GM21529 (cell line): ENCODE measurements around the gene PDE6B.
"Not testable (repeated sequence)": the region's sequence is repeated elsewhere in the genome, so short reads cannot be mapped to it uniquely, and the experiment has no call there.

Source experiments
- ATAC-seq: cut with Tn5 transposase; IDR thresholded peaks from one replicate; pipeline ENCODE4 v1.9.1; 2021; ENCODE audit not compliant: unreplicated experiment

The PDE6B gene

GRCh38 chr4:682490-683172 lies 57.3 kb downstream of the PDE6B start:
- no peak for ATAC-seq

DNA sequence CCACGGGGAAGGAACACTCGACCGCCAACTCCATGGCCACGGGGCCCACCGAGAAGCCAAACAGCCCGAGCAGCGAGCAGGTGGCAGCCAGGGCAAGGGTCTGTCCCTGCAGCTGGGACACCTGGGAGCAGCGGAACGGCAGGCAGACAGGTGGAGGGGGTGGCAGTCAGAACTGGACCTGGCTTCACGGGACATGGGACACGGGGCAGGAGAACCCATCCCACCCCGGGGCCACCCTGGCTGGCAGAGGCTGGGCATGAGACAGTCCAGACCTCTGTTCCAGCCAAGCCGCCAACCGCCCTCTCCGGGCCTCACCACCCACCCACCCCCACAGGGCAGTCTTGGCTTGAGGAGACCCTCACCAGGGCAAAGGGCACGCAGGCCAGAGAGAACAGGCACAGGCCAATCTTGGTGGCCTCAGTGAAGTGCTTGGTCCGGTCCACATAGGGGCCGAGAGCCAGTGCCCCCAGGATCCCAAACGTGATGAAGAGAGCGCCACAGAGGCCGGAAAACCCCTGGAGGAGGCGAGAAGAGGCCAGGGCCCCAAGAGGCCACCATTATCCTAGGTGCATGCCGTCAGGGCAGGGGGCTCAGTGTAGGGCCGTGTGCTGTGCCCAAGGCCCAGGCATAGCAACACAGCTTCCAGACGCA lies 58.0 kb downstream of the PDE6B start:
- no peak for ATAC-seq

GRCh38 chr4:683982-684622 lies 58.7 kb downstream of the PDE6B start:
- ATAC-seq = no peak

- ATAC-seq = no peak
Observed at GRCh38 chr4:684623-685327, 59.4 kb downstream of the PDE6B start.

- ATAC-seq = no peak
Observed at GRCh38 chr4:685679-686412, 60.5 kb downstream of the PDE6B start.

- ATAC-seq = no peak
Observed at GRCh38 chr4:686413-687040, 61.2 kb downstream of the PDE6B start.

- ATAC-seq = no peak
Observed at GRCh38 chr4:687048-687970, 61.9 kb downstream of the PDE6B start.

DNA sequence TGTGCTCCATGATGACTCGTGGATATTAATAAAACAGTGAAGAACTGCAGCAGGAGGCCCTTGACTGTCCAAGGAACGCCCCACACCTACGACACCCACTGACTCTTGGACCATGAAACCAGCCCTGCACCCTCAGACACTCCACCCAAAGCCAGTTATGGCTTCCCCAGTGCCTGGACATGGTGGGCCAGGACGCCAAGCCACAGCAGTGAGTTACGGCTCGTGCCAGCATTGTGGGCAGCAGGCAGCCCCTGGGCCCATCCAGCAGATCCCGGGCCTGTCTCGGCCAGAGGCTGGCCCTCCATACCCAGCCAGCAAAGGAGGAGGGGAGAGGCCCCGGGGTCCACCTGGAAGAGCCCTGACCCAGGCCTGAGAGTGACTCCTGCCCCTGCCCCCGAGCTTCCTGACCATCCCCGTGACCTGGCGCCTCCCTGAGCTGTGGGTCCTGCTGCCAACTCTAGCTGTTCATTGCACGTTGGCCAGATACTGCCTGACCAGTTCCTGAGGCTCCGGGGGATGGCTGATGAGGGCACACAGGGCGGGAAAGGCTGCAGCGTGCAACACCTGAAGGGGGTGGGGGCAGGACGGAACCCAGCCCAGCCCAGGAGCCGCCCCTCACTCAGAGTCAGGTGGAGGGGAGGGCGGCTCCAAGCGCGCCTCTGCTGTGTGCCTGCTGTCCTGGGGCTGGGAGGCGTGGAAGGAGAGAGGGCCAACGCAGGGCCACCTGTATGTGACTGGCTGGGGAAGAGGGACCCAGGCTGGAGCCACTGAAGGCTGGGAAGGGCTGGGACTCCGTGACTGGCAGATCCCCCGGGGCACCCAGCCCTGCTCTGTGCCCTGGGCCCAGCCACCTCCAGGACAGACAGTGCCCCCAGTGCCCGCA lies 62.8 kb downstream of the PDE6B start:
- ATAC-seq = no peak

DNA sequence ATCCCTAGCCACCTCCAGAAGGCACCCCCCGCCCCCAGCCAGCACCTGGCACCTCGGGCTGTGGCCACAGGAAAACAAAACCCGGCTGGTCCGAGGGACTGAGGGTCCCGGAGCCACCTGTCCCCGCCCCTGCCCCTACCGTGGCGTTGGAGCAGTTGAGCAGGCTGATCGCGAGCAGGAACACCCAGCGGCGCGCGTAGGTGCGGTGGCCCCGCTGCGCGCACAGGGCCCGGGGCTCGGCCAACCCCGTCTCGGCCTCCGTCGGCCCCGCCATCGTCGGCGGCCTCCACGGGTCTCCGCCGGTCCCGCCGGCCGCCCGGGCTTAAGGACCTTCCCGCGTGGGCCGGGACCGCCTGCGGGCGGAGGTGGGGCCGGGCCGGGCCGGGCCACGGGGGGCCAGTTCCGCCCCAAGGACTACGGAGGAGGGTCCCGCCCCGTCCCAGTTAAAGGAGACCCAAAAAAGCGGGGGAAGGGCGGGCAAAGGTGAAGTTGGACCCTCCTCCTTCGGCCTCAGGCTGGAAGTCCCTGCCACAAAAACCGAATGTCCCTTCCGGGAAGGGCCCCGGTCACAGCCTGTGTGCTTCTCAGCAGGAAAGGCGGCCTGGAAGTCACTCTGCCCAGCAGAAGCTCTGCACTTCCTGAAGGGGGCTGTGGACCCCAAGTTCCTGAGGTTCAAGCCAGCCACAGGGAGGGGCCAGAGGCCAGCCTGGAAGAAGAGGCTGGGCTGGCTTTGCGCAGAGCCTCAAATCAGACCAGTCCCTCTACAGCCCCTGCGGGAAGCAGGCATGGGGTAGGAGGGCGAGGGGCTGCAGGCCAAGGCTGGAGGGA lies 63.7 kb downstream of the PDE6B start, which contains the start of gene SLC49A3:
Gene SLC49A3, minus strand, starts transcription at position 298 of the 828 bp plus-strand sequence. Its CDS starts 24 bp downstream, at position 274.
- ATAC-seq = no peak

GRCh38 chr4:689723-690122 lies 64.3 kb downstream of the PDE6B start:
- ATAC-seq = no peak

DNA sequence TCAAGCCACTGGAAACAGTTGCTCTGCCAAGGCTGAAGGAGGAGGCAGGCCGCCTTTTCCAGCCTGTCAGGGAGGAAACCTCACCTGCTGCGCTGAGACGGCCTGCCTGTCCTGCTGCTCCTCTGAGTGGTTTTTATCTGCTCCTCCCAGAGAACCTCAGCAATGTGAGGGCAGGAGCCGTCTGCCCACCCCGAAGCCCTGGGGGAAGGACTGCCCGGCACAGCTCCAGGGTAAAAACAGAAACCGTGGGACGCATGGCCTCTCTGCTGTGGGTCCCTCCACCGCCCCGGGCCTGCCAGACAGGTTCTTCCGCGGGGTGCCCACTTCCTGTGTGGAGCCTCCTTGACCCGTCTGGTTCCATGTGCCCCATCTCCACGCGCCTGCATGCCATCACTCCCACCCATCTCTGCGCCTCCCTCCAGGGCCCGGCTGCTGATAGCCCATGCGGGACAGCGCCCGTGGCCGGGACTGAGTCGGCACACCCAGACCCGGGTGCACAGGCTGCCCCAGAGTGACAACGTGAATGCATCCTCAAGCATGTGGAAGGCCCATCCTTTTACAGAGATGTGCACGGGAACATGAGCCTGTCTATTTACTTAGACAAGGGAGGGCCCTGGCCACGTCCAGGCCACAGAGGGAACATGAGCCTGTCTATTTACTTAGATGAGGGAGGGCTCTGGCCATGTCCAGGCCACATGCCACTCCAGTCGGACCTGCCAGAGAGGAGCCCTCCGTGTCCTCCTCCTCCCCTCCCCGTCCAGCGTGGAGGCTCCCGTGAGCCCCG lies 67.6 kb downstream of the PDE6B start:
- ATAC-seq = no peak

GRCh38 chr4:694341-694940 lies 69.1 kb downstream of the PDE6B start:
- ATAC-seq = not testable (repeated sequence)

- ATAC-seq = no peak
Observed at GRCh38 chr4:699816-700580, 74.6 kb downstream of the PDE6B start.

DNA sequence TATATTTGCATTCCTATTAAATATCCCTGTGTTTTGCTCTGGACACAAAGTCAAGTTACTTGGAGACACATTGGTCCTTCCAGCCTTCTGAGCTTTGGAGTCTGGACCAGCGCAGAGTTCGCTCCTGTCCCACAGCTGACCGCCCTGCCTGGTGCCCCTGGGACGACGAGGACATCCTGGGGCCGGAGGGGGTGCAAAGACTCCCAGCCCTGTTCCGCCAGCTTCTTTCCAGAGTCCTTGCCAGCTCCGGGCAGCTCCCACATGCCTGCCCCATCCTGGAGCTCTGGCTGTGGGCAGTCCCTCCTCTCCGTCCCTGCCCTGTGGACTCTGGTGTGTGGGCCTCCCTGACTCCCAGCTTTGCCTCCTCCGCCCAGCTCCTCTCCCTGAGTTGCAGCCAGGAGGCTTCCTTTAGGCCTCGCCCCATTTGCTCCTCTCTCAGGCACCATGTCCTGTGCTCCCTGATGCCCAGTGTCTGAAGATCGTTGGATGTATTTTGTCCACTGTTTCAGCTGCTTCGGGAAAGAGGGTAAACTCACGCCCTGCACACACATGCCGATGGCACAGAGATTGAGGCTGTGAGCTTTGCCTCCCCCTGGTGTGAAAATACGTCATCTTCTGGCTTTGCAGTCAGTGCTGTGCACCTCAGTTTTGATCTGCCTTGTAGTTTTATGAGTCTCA lies 75.4 kb downstream of the PDE6B start:
- ATAC-seq = no peak

- no peak for ATAC-seq
Observed at GRCh38 chr4:702618-703048, 77.3 kb downstream of the PDE6B start.
